LNCaP clone FGC (cell line): ENCODE data around the gene LRRC8C.

Experiments used
- DNase-seq: peaks from one replicate; pipeline ENCODE4 v3.0.0-alpha.2; 2011; ENCODE audit warnings: low read depth
- H3K4me3 ChIP-seq: 2 replicates; pipeline ENCODE4 v1.5.1; 2011; ENCODE audit warnings: mild to moderate bottlenecking, low read depth, low read length, control low read depth
- CTCF ChIP-seq: IDR thresholded peaks from 2 replicates; pipeline ENCODE4 v1.5.1; 2012; ENCODE audit warnings: mild to moderate bottlenecking; ENCODE audit not compliant: control insufficient read depth, insufficient read depth; ENCODE audit errors: extremely low read depth

The LRRC8C gene

DNA sequence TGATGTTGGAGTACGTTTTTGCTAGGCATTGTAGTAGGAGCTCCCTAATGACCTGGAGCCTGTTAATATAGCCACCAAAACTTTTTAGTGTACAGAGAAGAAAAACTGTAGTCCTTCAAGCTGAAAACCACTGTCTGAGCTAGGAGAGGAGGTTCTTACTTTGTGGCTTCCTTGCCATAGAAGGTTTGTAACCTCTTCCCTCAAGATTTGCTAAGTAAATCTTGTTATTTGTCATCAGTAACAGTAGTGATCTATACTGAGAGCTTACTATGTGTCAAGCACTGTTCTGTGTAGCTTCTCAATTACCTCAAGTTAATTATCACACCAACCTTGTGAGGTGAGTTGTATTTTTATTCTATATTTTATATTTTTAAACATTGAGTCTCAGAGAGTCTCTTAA is 21.2 kb upstream of the LRRC8C start:
- no peak for DNase-seq
- no peak for TF ChIP-seq CTCF
- H3K4me3 ChIP-seq = no peak overlapping the region

- DNase-seq = no peak
- H3K4me3 ChIP-seq = no peak overlapping the region
- TF ChIP-seq CTCF = no peak
These were observed 19.0 kb upstream of the LRRC8C start for GRCh38 chr1:89613928-89614327.

DNA sequence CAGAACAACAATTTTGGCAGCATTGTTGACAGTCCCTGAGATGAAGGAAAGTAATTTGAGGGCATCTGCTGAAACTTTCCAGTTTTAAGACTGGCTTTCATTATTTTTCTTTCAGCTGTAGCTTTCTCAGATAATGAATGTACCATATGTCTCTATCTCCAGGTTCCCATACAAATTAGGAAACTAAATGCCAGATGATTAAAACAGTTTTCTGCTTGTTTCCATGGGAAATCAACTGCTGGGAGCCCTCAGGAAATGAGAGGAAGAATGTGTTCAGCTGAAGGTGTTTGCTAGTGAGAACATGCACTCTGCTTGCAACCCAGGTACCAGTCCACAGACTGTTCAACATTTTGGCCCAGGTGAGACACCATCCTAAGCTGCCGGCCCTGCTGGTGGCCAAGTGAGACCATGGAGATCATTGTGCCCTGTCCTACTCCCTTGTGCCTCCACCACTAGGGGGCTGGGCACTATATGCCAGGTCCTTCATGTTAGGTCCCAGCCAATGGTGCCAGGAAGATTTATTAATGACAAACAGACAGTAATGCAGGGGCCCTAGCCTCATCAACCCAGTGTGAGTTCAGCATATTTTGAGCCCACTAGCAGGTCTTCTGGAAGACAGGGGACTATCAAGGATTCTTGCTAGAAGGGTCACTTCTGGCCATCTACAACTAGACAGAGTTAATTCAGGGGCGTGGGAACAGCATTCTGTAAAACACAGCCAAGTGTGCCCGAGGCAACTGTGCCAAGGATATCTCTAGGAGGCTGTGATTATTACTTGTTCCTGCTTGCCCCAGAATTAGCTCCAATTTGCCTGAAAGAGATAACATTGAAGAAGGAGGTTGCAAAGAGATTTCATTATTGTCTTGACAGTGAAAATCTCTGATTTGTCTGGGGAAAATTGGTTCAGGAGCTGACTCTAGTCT is 17.0 kb upstream of the LRRC8C start:
- no peak for DNase-seq
- H3K4me3 ChIP-seq = no peak overlapping the region
- peak; percentile 29; the same call in 1 of the 2 replicates for TF ChIP-seq CTCF

DNA sequence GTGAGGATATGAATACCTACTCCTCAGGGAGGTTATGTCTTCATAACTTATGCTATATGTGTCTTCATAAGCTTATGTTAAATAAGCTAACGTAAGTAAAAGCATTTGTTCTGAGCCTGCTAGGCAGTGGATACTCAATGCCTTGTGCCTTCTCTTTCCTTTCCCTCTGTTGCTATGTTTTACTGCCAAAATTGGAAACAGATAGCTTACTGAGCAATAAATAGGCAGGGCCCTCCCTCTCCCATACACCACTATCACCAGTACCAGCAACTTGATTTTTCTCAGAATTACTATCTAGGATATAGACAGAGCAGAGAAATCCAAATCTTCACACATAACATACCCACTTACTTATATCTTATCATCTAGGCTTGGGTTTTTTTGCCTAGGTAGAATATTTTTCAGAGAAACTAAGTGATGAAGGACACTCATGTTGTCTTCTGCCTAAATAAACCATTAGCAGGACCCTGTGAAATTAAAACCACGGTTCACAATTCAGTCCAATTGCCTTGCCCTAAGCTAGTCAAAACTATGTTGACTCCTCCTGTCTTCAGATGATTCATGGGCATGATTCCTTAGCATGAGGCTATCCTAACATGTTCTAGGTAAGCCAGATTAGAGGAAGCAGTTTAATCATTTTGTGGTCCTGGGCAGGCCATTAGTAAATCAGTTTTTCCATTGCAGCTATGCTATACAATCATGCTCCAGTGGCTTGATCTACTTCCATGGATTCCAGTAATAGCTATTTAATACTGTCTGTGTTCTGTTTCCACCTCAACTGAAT is 15.9 kb upstream of the LRRC8C start:
- H3K4me3 ChIP-seq = no peak overlapping the region
- TF ChIP-seq CTCF = no peak

GRCh38 chr1:89620664-89621063 is 12.3 kb upstream of the LRRC8C start:
- no peak overlapping the region for H3K4me3 ChIP-seq
- TF ChIP-seq CTCF = no peak
- DNase-seq = no peak

More for the DNA sequence above, 15.9 kb upstream of the LRRC8C start:
- DNase-seq = no peak

DNA sequence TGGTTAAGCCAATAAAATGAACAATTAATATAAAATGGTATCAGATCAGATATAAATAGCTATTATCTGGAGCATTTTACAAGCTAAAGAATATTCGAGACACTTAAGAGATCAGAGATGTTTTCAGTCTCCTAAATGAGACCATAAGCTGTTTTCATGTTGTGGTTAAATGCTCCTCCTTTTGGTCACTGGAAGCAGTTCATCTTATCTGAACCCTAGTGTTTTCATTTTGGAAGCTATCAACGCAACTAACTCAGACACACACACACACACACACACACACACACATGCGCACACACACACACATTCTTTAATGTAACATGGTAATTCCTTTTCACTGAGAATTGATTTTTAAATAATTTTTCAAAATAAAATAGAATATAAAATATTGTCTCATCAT is 10.0 kb upstream of the LRRC8C start:
- TF ChIP-seq CTCF = peak; percentile 21; the same call in 1 of the 2 replicates
- no peak overlapping the region for H3K4me3 ChIP-seq
- no peak for DNase-seq
